Measurements from ENCODE around the gene SMIM20. TPM values are rescaled to one million over a fixed set of nuclear protein-coding genes. Genes with fewer than 3 reads are reported as not detected.

The SMIM20 gene
- total RNA-seq, 1 experiment from 2014 or later: 85.2 TPM

DNA sequence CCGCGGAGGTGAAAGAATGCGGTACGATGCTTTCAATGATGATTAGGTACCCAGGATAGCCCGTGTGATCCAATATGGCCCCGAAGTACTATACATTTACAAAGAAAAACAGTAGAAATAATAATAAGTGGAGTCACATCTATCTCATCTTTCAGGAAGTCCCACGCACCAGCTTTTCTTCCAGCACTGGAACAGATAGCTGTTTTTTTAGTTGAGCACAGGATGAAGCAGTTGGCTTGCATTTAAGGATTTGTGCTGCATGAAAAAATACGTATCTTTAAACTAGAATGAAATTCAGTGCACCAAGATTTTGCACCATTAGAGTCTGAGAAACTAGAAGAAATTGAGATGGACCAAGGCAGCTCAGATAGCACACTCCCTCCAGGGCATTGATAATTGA lies 44.1 kb downstream of the SMIM20 start:
- no peaks in the 10 kb centered on the region for H3K9me2 ChIP-seq (replicated peaks; ENCODE audit: insufficient read depth, low read length)
- H3K9me3 ChIP-seq (ENCODE audit: low read length): no peaks in the 10 kb centered on the region
- H3K27ac ChIP-seq (ENCODE audit: low read length): no peak overlapping the region
- H3K36me3 ChIP-seq (ENCODE audit: insufficient read depth, low read length): no peaks in the 10 kb centered on the region
- no peaks in the 10 kb centered on the region for H4K20me1 ChIP-seq (ENCODE audit: insufficient read depth, low read depth, low read length)
- no peaks in the 10 kb centered on the region for H3K4me1 ChIP-seq (ENCODE audit: low read length)
- no peak overlapping the region for H3K4me3 ChIP-seq (ENCODE audit: low read length)
- H3K4me2 ChIP-seq (ENCODE audit: low read depth, low read length, poor library complexity, severe bottlenecking): no peak overlapping the region
- no peak overlapping the region for H2AFZ ChIP-seq (ENCODE audit: low read length)
- no peaks in the 10 kb centered on the region for H3K79me2 ChIP-seq (ENCODE audit: low read length)
- no peak for DNase-seq
- H3K27me3 ChIP-seq (ENCODE audit: low read length): no peaks in the 10 kb centered on the region
- no peak overlapping the region for H3K9ac ChIP-seq (ENCODE audit: low read length)

DNA sequence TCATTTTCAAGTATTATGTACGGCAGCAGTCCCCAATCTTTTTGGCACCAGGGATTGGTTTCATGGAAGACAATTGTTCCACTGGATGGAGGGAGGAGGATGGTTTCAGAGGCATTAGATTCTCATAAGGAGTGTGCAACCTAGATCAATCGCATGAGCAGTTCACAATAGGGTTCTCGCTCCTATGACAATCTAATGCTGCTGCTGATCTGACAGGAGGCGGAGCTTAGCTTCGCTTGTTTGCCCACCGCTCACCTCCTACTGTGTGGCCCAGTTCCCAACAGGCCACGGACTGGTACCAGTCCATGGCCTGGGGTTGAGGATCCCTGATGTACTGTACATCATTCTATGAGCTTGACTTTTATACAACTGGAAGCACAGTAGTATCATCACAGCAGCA lies 48.4 kb downstream of the SMIM20 start:
- Histone ChIP-seq H3K4me3 (ENCODE audit: low read length) (no peak overlapping the region), H3K4me1 (ENCODE audit: low read length) (no peaks in the 10 kb centered on the region), H4K20me1 (ENCODE audit: insufficient read depth, low read depth, low read length) (no peaks in the 10 kb centered on the region), H2AFZ (ENCODE audit: low read length) (no peak overlapping the region), H3K27ac (ENCODE audit: low read length) (no peak overlapping the region), H3K9ac (ENCODE audit: low read length) (no peak overlapping the region), H3K79me2 (ENCODE audit: low read length) (no peaks in the 10 kb centered on the region), H3K36me3 (ENCODE audit: insufficient read depth, low read length) (no peaks in the 10 kb centered on the region), H3K9me3 (ENCODE audit: low read length) (no peaks in the 10 kb centered on the region), H3K27me3 (ENCODE audit: low read length) (no peaks in the 10 kb centered on the region), H3K4me2 (ENCODE audit: low read depth, low read length, poor library complexity, severe bottlenecking) (no peak overlapping the region), H3K9me2 (replicated peaks; ENCODE audit: insufficient read depth, low read length) (no peaks in the 10 kb centered on the region)
- DNase-seq: no peak

DNA sequence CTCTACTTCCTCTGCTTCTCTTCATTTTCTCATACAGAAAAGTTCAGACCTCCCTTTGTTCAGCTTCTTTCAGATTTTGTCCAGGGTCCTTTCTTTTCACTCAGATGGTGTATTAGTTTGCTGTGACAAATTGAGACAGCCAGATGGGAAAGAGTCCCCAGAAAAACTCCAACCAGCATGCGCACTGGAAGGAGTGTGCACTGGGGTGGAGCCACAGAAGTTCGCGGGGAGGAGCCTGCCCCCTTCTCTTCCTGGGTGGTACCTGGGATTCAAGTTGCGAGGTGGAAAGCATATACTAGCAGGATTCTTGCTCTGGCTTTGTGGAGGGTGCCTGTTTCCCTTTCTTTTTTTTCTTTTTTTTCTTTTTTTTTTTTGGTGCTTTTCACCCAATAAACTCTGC lies 51.6 kb downstream of the SMIM20 start:
- no peaks in the 10 kb centered on the region for H3K79me2 ChIP-seq (ENCODE audit: low read length)
- no peaks in the 10 kb centered on the region for H4K20me1 ChIP-seq (ENCODE audit: insufficient read depth, low read depth, low read length)
- no peak overlapping the region for H2AFZ ChIP-seq (ENCODE audit: low read length)
- no peak overlapping the region for H3K4me2 ChIP-seq (ENCODE audit: low read depth, low read length, poor library complexity, severe bottlenecking)
- peaks cover 19% of the 10 kb centered on the region for H3K4me1 ChIP-seq (ENCODE audit: low read length)
- H3K36me3 ChIP-seq (ENCODE audit: insufficient read depth, low read length): no peaks in the 10 kb centered on the region; the same call in 1 of the 2 replicates
- no peak overlapping the region for H3K4me3 ChIP-seq (ENCODE audit: low read length)
- no peak overlapping the region for H3K27ac ChIP-seq (ENCODE audit: low read length)
- no peaks in the 10 kb centered on the region for H3K9me3 ChIP-seq (ENCODE audit: low read length)
- H3K9ac ChIP-seq (ENCODE audit: low read length): no peak overlapping the region
- no peaks in the 10 kb centered on the region for H3K27me3 ChIP-seq (ENCODE audit: low read length)
- DNase-seq: no peak
- H3K9me2 ChIP-seq (replicated peaks; ENCODE audit: insufficient read depth, low read length): no peaks in the 10 kb centered on the region

DNA sequence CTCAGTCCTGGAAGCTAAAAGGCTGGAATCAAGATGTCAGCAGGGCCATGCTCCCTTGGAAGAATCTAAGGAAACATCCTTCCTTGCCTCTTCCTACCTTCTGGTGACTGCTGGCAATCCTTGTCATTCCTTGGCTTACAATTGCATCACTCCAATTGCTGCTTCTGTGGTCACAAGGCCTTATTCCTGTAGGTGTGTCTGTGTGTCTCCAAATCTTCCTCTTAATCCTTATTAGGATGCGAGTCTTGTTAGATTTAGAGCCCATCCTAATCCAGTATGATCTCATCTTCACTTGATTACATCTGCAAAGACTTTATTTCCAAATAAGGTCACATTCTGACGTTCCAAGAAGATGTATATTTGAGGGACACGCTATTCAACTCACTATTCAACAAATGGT lies 52.2 kb downstream of the SMIM20 start:
- H3K27ac ChIP-seq (ENCODE audit: low read length): no peak overlapping the region
- H3K4me1 ChIP-seq (ENCODE audit: low read length): peaks cover 19% of the 10 kb centered on the region
- no peaks in the 10 kb centered on the region for H3K9me3 ChIP-seq (ENCODE audit: low read length)
- H4K20me1 ChIP-seq (ENCODE audit: insufficient read depth, low read depth, low read length): no peaks in the 10 kb centered on the region
- H3K79me2 ChIP-seq (ENCODE audit: low read length): no peaks in the 10 kb centered on the region
- H3K36me3 ChIP-seq (ENCODE audit: insufficient read depth, low read length): no peaks in the 10 kb centered on the region; the same call in 1 of the 2 replicates
- no peak for DNase-seq
- no peak overlapping the region for H3K4me3 ChIP-seq (ENCODE audit: low read length)
- H3K9me2 ChIP-seq (replicated peaks; ENCODE audit: insufficient read depth, low read length): no peaks in the 10 kb centered on the region
- H3K4me2 ChIP-seq (ENCODE audit: low read depth, low read length, poor library complexity, severe bottlenecking): no peak overlapping the region
- H2AFZ ChIP-seq (ENCODE audit: low read length): no peak overlapping the region
- no peak overlapping the region for H3K9ac ChIP-seq (ENCODE audit: low read length)
- H3K27me3 ChIP-seq (ENCODE audit: low read length): no peaks in the 10 kb centered on the region

DNA sequence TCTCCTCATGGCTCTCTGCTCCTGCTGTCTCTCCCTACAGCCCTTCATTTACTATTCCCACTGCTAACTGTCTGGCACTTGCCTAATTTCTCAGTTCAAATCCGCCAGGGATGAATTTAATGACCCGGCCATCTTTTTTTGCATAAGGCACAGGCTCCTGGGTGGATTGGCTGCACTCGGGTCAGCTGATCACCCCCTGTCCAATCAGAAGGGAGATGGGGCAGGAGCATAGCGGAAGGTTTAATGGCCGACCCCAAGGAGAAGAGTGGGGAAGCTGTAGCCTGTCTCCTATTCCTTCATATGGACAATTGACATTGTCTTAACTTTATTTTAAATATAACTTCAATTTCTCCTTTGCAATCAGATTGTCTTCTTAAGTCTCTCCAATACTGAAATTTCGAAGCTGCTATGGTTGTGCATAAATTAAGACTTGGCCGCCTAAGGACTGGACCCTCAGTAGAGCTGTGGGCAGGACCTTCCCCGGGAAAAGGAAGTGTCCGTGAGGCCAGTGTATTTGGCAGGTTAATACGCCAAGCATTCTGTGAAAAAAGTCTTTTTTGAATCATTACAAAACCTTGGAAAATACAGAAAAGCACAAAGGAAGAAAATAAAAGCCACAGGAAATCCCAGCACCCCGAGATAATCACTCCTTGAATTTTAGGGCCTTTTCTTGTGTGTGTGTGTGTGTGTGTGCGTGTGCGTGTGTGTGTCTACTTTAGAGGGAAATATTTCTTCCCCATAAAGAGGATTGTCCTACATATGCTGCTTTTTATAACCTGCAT lies 55.5 kb downstream of the SMIM20 start:
- H4K20me1 ChIP-seq (ENCODE audit: insufficient read depth, low read depth, low read length): no peaks in the 10 kb centered on the region
- no peaks in the 10 kb centered on the region for H3K79me2 ChIP-seq (ENCODE audit: low read length)
- no peaks in the 10 kb centered on the region for H3K9me2 ChIP-seq (replicated peaks; ENCODE audit: insufficient read depth, low read length)
- H3K9me3 ChIP-seq (ENCODE audit: low read length): no peaks in the 10 kb centered on the region
- DNase-seq: no peak
- H3K4me2 ChIP-seq (ENCODE audit: low read depth, low read length, poor library complexity, severe bottlenecking): peak overlapping the region; percentile 10
- peak overlapping the region; percentile 22; the same call in 1 of the 2 replicates for H3K9ac ChIP-seq (ENCODE audit: low read length)
- peak overlapping the region; percentile 68 for H2AFZ ChIP-seq (ENCODE audit: low read length)
- no peak overlapping the region for H3K27ac ChIP-seq (ENCODE audit: low read length)
- H3K4me3 ChIP-seq (ENCODE audit: low read length): no peak overlapping the region
- H3K4me1 ChIP-seq (ENCODE audit: low read length): peaks cover 19% of the 10 kb centered on the region
- no peaks in the 10 kb centered on the region for H3K27me3 ChIP-seq (ENCODE audit: low read length)
- H3K36me3 ChIP-seq (ENCODE audit: insufficient read depth, low read length): no peaks in the 10 kb centered on the region; the same call in 1 of the 2 replicates

DNA sequence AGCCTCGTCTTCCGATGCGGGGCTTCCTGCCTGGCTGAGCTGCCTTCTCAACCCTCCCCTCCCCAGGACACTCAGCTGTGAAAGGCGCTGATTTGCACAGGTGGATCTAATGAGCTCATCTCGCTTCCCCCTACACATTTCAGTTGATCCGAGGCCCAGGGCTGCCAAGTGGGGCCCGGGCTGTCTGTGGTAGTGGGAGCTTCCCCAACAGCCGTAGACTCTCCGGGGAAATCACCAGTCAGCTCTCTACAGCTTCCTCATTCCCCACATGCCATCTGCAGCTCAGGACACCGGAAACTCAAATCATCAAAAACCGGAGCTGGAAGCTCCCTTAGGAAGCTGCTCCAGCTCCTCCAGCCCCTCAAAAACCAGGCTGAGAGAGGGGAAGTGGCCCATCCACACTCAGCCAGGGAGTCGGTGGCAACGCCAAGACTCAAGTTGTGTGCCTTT lies 56.2 kb downstream of the SMIM20 start:
- peak; percentile 55 for DNase-seq

DNA sequence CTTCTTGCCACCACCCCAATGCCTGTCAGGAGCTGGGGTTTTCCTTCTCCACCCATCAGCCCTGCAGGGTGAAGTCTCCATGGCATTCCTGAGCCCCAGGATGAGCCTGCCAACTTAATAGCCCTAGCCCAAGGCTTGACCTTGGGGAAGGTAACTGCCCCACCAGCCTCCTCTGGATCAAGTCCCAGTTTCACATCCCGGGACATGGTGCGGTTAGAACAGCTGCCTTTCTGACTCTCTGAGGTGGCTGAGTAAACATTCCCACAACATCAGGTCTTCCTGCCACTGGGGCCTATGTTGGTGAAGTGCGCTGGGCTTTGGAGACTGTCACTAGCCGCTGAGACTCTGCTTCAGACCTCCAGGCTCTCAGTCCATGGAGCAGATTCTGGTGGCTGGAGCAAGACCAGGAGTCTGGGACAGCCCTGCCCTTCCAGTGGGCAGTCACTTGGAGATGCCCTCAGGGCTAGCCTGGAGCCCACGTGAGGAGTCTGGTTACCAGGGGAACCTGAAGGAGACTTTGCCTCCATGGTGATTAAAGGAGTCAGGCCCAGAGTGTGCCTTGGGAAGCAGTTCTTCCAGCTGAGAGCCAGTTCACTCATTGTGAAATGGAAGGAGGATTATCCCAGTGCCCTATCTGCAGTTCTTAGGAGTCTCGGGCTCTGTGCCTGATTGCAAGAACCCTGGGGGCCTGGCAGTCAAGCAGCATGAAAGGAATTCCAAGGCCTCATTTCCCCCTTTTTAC lies 56.8 kb downstream of the SMIM20 start:
- Histone ChIP-seq H3K9me2 (replicated peaks; ENCODE audit: insufficient read depth, low read length) (no peaks in the 10 kb centered on the region), H4K20me1 (ENCODE audit: insufficient read depth, low read depth, low read length) (no peaks in the 10 kb centered on the region), H3K9me3 (ENCODE audit: low read length) (no peaks in the 10 kb centered on the region), H3K4me1 (ENCODE audit: low read length) (peaks cover 19% of the 10 kb centered on the region), H3K4me2 (ENCODE audit: low read depth, low read length, poor library complexity, severe bottlenecking) (no peak overlapping the region), H3K36me3 (ENCODE audit: insufficient read depth, low read length) (no peaks in the 10 kb centered on the region; the same call in 1 of the 2 replicates), H3K9ac (ENCODE audit: low read length) (peak overlapping the region; percentile 22; the same call in 1 of the 2 replicates), H2AFZ (ENCODE audit: low read length) (peak overlapping the region; percentile 68; the same call in 1 of the 2 replicates), H3K27me3 (ENCODE audit: low read length) (no peaks in the 10 kb centered on the region), H3K27ac (ENCODE audit: low read length) (no peak overlapping the region), H3K4me3 (ENCODE audit: low read length) (no peak overlapping the region), H3K79me2 (ENCODE audit: low read length) (no peaks in the 10 kb centered on the region)
- DNase-seq: no peak

More for the DNA sequence above, 56.2 kb downstream of the SMIM20 start:
- H3K27ac ChIP-seq (ENCODE audit: low read length): no peak overlapping the region
- H3K36me3 ChIP-seq (ENCODE audit: insufficient read depth, low read length): no peaks in the 10 kb centered on the region; the same call in 1 of the 2 replicates
- peaks cover 19% of the 10 kb centered on the region for H3K4me1 ChIP-seq (ENCODE audit: low read length)
- no peaks in the 10 kb centered on the region for H4K20me1 ChIP-seq (ENCODE audit: insufficient read depth, low read depth, low read length)
- no peaks in the 10 kb centered on the region for H3K27me3 ChIP-seq (ENCODE audit: low read length)
- H3K79me2 ChIP-seq (ENCODE audit: low read length): no peaks in the 10 kb centered on the region
- peak overlapping the region; percentile 10 for H3K4me2 ChIP-seq (ENCODE audit: low read depth, low read length, poor library complexity, severe bottlenecking)
- H3K9ac ChIP-seq (ENCODE audit: low read length): peak overlapping the region; percentile 22
- peak overlapping the region; percentile 68 for H2AFZ ChIP-seq (ENCODE audit: low read length)
- H3K9me3 ChIP-seq (ENCODE audit: low read length): no peaks in the 10 kb centered on the region
- no peaks in the 10 kb centered on the region for H3K9me2 ChIP-seq (replicated peaks; ENCODE audit: insufficient read depth, low read length)
- no peak overlapping the region for H3K4me3 ChIP-seq (ENCODE audit: low read length)

DNA sequence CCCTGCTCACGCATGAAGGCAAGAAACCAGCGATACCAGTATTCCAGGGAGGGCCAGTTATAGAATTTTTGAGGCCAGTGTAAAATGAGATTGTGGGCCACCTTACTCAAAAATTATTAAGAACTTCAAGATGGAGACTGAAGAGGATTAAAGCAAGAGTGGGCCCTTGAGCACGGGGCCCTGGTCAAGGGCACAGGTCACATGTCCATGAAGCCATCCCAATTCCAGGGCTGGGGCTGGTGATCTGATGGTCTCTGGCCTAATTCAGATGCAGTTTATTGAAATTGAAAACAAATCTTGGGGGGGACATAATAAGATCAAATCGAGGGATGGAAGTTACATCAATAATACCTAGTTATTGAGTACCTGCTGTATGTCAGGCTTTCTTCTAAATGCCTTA lies 58.3 kb downstream of the SMIM20 start:
- H3K4me1 ChIP-seq (ENCODE audit: low read length): peaks cover 19% of the 10 kb centered on the region
- no peak overlapping the region for H2AFZ ChIP-seq (ENCODE audit: low read length)
- no peak for DNase-seq
- no peak overlapping the region for H3K9ac ChIP-seq (ENCODE audit: low read length)
- no peaks in the 10 kb centered on the region for H3K9me3 ChIP-seq (ENCODE audit: low read length)
- no peak overlapping the region for H3K4me2 ChIP-seq (ENCODE audit: low read depth, low read length, poor library complexity, severe bottlenecking)
- H3K79me2 ChIP-seq (ENCODE audit: low read length): no peaks in the 10 kb centered on the region
- no peak overlapping the region for H3K27ac ChIP-seq (ENCODE audit: low read length)
- no peak overlapping the region for H3K4me3 ChIP-seq (ENCODE audit: low read length)
- H3K9me2 ChIP-seq (replicated peaks; ENCODE audit: insufficient read depth, low read length): no peaks in the 10 kb centered on the region
- no peaks in the 10 kb centered on the region for H4K20me1 ChIP-seq (ENCODE audit: insufficient read depth, low read depth, low read length)
- no peaks in the 10 kb centered on the region; the same call in 1 of the 2 replicates for H3K36me3 ChIP-seq (ENCODE audit: insufficient read depth, low read length)
- H3K27me3 ChIP-seq (ENCODE audit: low read length): no peaks in the 10 kb centered on the region

All from Karpas-422 (cell line).